ENCODE data around the gene ANAPC4. TPM values are rescaled to one million over a fixed set of nuclear protein-coding genes. Genes with fewer than 3 reads are reported as not detected.

ANAPC4 gene
- total and polyA plus RNA-seq, 2 of the 8 experiments (the other 6 are each of a cell fraction or from before 2014, with no cell fraction given), result 8.7 to 31.6 TPM

- Histone ChIP-seq H2BK5ac (ENCODE audit: low read depth, low read length) (no peak overlapping the region), H3K23ac (ENCODE audit: insufficient read length) (no peak overlapping the region), H4K5ac (ENCODE audit: insufficient read length, low read depth, low read length) (no peak overlapping the region), H2BK12ac (ENCODE audit: low read depth, low read length) (no peak overlapping the region), H3K79me1 (ENCODE audit: low read depth, low read length) (no peaks in the 10 kb centered on the region), H3K56ac (replicated peaks; ENCODE audit: insufficient read length, low read depth, low read length) (no peak overlapping the region), H3K4me2 (ENCODE audit: insufficient read depth in 1 of 2, low read depth in 2 of 2, low read length in 2 of 2) (no peak overlapping the region), H3K9me3 (ENCODE audit: insufficient read depth in 2 of 2, low read depth in 1 of 2, low read length in 1 of 2) (no peaks in the 10 kb centered on the region), H2BK15ac (ENCODE audit: low read length) (no peak overlapping the region), H4K20me1 (replicated peaks in 1 of 2; ENCODE audit: control insufficient read depth in 1 of 2, insufficient read depth in 2 of 2, low read length in 2 of 2) (no peaks in the 10 kb centered on the region), H3K36me3 (ENCODE audit: control insufficient read depth in 2 of 4, insufficient read depth in 4 of 4, low read length in 3 of 4) (peaks cover 7 to 52% (median 31%) of the 10 kb centered on the region in 4 experiments), H4K91ac (replicated peaks; ENCODE audit: insufficient read length, low read length) (no peak overlapping the region), H3K9ac (replicated peaks in 1 of 4; ENCODE audit: extremely low read depth in 1 of 4, low read depth in 3 of 4, low read length in 3 of 4) (no peak overlapping the region), H3K18ac (ENCODE audit: extremely low read depth, low read length) (no peak overlapping the region), H4K8ac (ENCODE audit: extremely low read depth, insufficient read depth, low read length) (no peak overlapping the region), H3K27me3 (replicated peaks in 1 of 4; ENCODE audit: control insufficient read depth in 3 of 4, extremely low read depth in 1 of 4, insufficient read depth in 3 of 4, low read length in 3 of 4) (no peaks in the 10 kb centered on the region), H2AFZ (ENCODE audit: low read length) (no peak overlapping the region), H2BK20ac (ENCODE audit: low read length) (no peak overlapping the region), H3K4me3 (ENCODE audit: extremely low read depth in 1 of 4, insufficient read depth in 2 of 4, low read depth in 3 of 4, low read length in 4 of 4) (no peak overlapping the region), H2AK5ac (ENCODE audit: low read depth, low read length) (no peak overlapping the region), H2BK120ac (replicated peaks; ENCODE audit: low read depth, low read length) (no peak overlapping the region), H3K23me2 (ENCODE audit: low read depth, low read length) (no peaks in the 10 kb centered on the region), H3K27ac (ENCODE audit: low read depth, low read length) (no peak overlapping the region), H3K4ac (replicated peaks; ENCODE audit: insufficient read length, low read depth, low read length) (no peak overlapping the region), H3K14ac (ENCODE audit: insufficient read length) (no peak overlapping the region), H3K4me1 (replicated peaks in 1 of 4; ENCODE audit: control insufficient read depth in 3 of 4, insufficient read depth in 4 of 4, low read length in 3 of 4) (no peaks in the 10 kb centered on the region), H3K79me2 (ENCODE audit: control insufficient read depth in 1 of 2, insufficient read depth in 2 of 2, low read length in 2 of 2) (no peaks in the 10 kb centered on the region)
- POLR2A ChIA-PET (ENCODE audit: partially characterized antibody), result no interaction called here
- FAIRE-seq, result no peak
- no peak for DNase-seq (ENCODE audit: low read depth in 1 of 2, low spot score in 2 of 2)
- 93% methylated on average over 2 of the region's 2 CpGs; no CpG with 5 or more reads in 1 of the 2 experiments for WGBS, 2 experiments (ENCODE audit: extremely low coverage in 1 of 2, insufficient coverage in 1 of 2, insufficient read length in 1 of 2, insufficient replicate concordance in 2 of 2, low coverage in 1 of 2, low lambda C conversion rate in 2 of 2, missing lambda C conversion rate in 1 of 2)
- CTCF ChIA-PET (ENCODE audit: partially characterized antibody), result no interaction called here
- TF ChIP-seq FOSL1 (IDR thresholded peaks at IDR 0.05; ENCODE audit: insufficient read depth, low read depth, low read length) (no peak), SIN3A (conservative IDR thresholded peaks at IDR 0.05 in 1 of 2, IDR thresholded peaks at IDR 0.05 in 1 of 2; ENCODE audit: low read depth in 1 of 2, low read length in 2 of 2) (no peak), SAP30 (IDR thresholded peaks at IDR 0.05; ENCODE audit: insufficient read depth, insufficient replicate concordance, low read length) (no peak), RNF2 (IDR thresholded peaks at IDR 0.05; ENCODE audit: borderline replicate concordance, low read depth, low read length, missing control alignments, poor library complexity, severe bottlenecking) (no peak)
- TF ChIP-seq, protein P1, sequence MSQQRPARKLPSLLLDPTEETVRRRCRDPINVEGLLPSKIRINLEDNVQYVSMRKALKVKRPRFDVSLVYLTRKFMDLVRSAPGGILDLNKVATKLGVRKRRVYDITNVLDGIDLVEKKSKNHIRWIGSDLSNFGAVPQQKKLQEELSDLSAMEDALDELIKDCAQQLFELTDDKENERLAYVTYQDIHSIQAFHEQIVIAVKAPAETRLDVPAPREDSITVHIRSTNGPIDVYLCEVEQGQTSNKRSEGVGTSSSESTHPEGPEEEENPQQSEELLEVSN (IDR thresholded peaks at IDR 0.05), result no peak
These were observed 9.9 kb downstream of the ANAPC4 start for GRCh38 chr4:25386926-25387325.

Data from H1 (cell line).